Measurements from ENCODE around the gene ZCCHC3. TPM values are rescaled to one million over a fixed set of nuclear protein-coding genes. Genes with fewer than 3 reads are reported as not detected.
A peak's percentile ranks its signal among the peaks of the same experiment; 100 is the strongest.
"Not testable (repeated sequence)": the region's sequence is repeated elsewhere in the genome, so short reads cannot be mapped to it uniquely, and the experiment has no call there.

Gene ZCCHC3
- 22.4 and 22.7 TPM in 2 replicates for total RNA-seq
- long read RNA-seq, partial matches to known transcripts = 0 of 3 reads
- long read RNA-seq, other reads (novel, unspliced or antisense) = 0 of 3 reads

GRCh38 chr20:297098-297924, at the start of gene ZCCHC3:
ZCCHC3 (plus strand) TSS chr20:297570; CDS start chr20:297587, 17 bp downstream.
- Mint-ChIP-seq H3K36me3 (ENCODE audit: unreplicated experiment) (peaks cover 2% of the 10 kb centered on the region), H3K9me3 (ENCODE audit: unreplicated experiment) (no peaks in the 10 kb centered on the region), H3K27me3 (ENCODE audit: unreplicated experiment) (no peaks in the 10 kb centered on the region), H3K4me1 (ENCODE audit: unreplicated experiment) (peaks cover 48% of the 10 kb centered on the region), H3K4me3 (ENCODE audit: unreplicated experiment) (peak within 1 kb of the TSS; percentile 94), H3K27ac (ENCODE audit: unreplicated experiment) (peak within 1 kb of the TSS; percentile 97)
- TF ChIP-seq CTCF (IDR thresholded peaks at IDR 0.05) = peak; percentile 16
- DNase-seq (ENCODE audit: extremely low spot score, unreplicated experiment) = peak; percentile 95

- no peak for DNase-seq (ENCODE audit: extremely low spot score, unreplicated experiment)
- H3K9me3 Mint-ChIP-seq (ENCODE audit: unreplicated experiment) = no peaks in the 10 kb centered on the region
- H3K4me3 Mint-ChIP-seq (ENCODE audit: unreplicated experiment) = no peak overlapping the region
- no peak for TF ChIP-seq CTCF (IDR thresholded peaks at IDR 0.05)
- H3K27me3 Mint-ChIP-seq (ENCODE audit: unreplicated experiment) = peaks cover 32% of the 10 kb centered on the region
- no peaks in the 10 kb centered on the region for H3K4me1 Mint-ChIP-seq (ENCODE audit: unreplicated experiment)
- no peak overlapping the region for H3K27ac Mint-ChIP-seq (ENCODE audit: unreplicated experiment)
- H3K36me3 Mint-ChIP-seq (ENCODE audit: unreplicated experiment) = no peaks in the 10 kb centered on the region
Measured at GRCh38 chr20:251354-251753, 46.0 kb upstream of the ZCCHC3 start.

- DNase-seq (ENCODE audit: extremely low spot score, unreplicated experiment) = peak; percentile 44
- Mint-ChIP-seq H3K9me3 (ENCODE audit: unreplicated experiment) (no peaks in the 10 kb centered on the region), H3K4me1 (ENCODE audit: unreplicated experiment) (no peaks in the 10 kb centered on the region), H3K27me3 (ENCODE audit: unreplicated experiment) (peaks cover 38% of the 10 kb centered on the region), H3K4me3 (ENCODE audit: unreplicated experiment) (no peak overlapping the region), H3K27ac (ENCODE audit: unreplicated experiment) (no peak overlapping the region), H3K36me3 (ENCODE audit: unreplicated experiment) (no peaks in the 10 kb centered on the region)
- TF ChIP-seq CTCF (IDR thresholded peaks at IDR 0.05) = no peak
Measured at GRCh38 chr20:252801-253200, 44.6 kb upstream of the ZCCHC3 start.

GRCh38 chr20:253447-253846, 43.9 kb upstream of the ZCCHC3 start:
- not testable (repeated sequence) for H3K4me1 Mint-ChIP-seq (ENCODE audit: unreplicated experiment); H3K9me3 Mint-ChIP-seq (ENCODE audit: unreplicated experiment); H3K27ac Mint-ChIP-seq (ENCODE audit: unreplicated experiment); H3K36me3 Mint-ChIP-seq (ENCODE audit: unreplicated experiment); H3K4me3 Mint-ChIP-seq (ENCODE audit: unreplicated experiment)
- peaks cover 43% of the 10 kb centered on the region for H3K27me3 Mint-ChIP-seq (ENCODE audit: unreplicated experiment)
- peak; percentile 53 for DNase-seq (ENCODE audit: extremely low spot score, unreplicated experiment)

GRCh38 chr20:257419-257818, 40.0 kb upstream of the ZCCHC3 start, which contains the start of gene DEFB132:
DEFB132 (plus strand) TSS chr20:257724; CDS start chr20:257779, 55 bp downstream.
- TF ChIP-seq CTCF (IDR thresholded peaks at IDR 0.05) = no peak
- Mint-ChIP-seq H3K4me1 (ENCODE audit: unreplicated experiment) (no peaks in the 10 kb centered on the region), H3K27ac (ENCODE audit: unreplicated experiment) (no peak within 1 kb of the TSS), H3K9me3 (ENCODE audit: unreplicated experiment) (no peaks in the 10 kb centered on the region), H3K36me3 (ENCODE audit: unreplicated experiment) (no peaks in the 10 kb centered on the region), H3K27me3 (ENCODE audit: unreplicated experiment) (peaks cover 46% of the 10 kb centered on the region), H3K4me3 (ENCODE audit: unreplicated experiment) (no peak within 1 kb of the TSS)
- no peak for DNase-seq (ENCODE audit: extremely low spot score, unreplicated experiment)

Data from osteocyte (in vitro differentiated cells).